MM.1S (cell line): ENCODE results near the gene CDYL.

Source experiments
- DNase-seq: peaks from one replicate; pipeline ENCODE4 v3.0.0-alpha.2; 2015
- H2AFZ ChIP-seq: fragments of 300-600 bp; sonication (generic); 2 replicates; pipeline ENCODE4 v1.6.0; 2016; ENCODE audit warnings: antibody characterized with exemption, low read length
- H3F3A ChIP-seq: fragments of 300-600 bp; sonication (generic); 2 replicates; pipeline ENCODE4 v1.6.1; 2016; ENCODE audit warnings: mild to moderate bottlenecking, antibody characterized with exemption, low read length, moderate library complexity, mixed read lengths; ENCODE audit not compliant: insufficient read depth
- H3K27ac ChIP-seq: fragments of 300-600 bp; sonication (generic); 2 replicates; pipeline ENCODE4 v1.5.1; 2016; ENCODE audit warnings: mild to moderate bottlenecking, low read length
- H3K27me3 ChIP-seq: fragments of 300-600 bp; sonication (generic); replicated peaks from 2 replicates; pipeline ENCODE4 v1.6.0; 2016; ENCODE audit warnings: low read length; ENCODE audit not compliant: insufficient read depth
- H3K36me3 ChIP-seq: fragments of 300-600 bp; sonication (generic); replicated peaks from 2 replicates; pipeline ENCODE4 v1.6.1; 2016; ENCODE audit warnings: mild to moderate bottlenecking, low read length, mixed read lengths; ENCODE audit not compliant: insufficient read depth
- H3K4me1 ChIP-seq: fragments of 300-600 bp; sonication (generic); 2 replicates; pipeline ENCODE4 v1.6.1; 2016; ENCODE audit warnings: low read length, mixed read lengths
- H3K4me2 ChIP-seq: fragments of 300-600 bp; sonication (generic); 2 replicates; pipeline ENCODE4 v1.6.0; 2016; ENCODE audit warnings: low read depth, low read length
- H3K4me3 ChIP-seq: fragments of 300-600 bp; sonication (generic); 2 replicates; pipeline ENCODE4 v1.5.1; 2016; ENCODE audit warnings: low read length, mixed read lengths
- H3K79me2 ChIP-seq: fragments of 300-600 bp; sonication (generic); 2 replicates; pipeline ENCODE4 v1.6.1; 2016; ENCODE audit warnings: mixed run types, low read length, mixed read lengths
- H3K9ac ChIP-seq: fragments of 300-600 bp; sonication (generic); 2 replicates; pipeline ENCODE4 v1.6.1; 2016; ENCODE audit warnings: low read length, mixed read lengths
- H3K9me2 ChIP-seq: fragments of 300-600 bp; sonication (generic); replicated peaks from 2 replicates; pipeline ENCODE4 v1.6.1; 2016; ENCODE audit warnings: mild to moderate bottlenecking, low read length, mixed read lengths; ENCODE audit not compliant: insufficient read depth
- H3K9me3 ChIP-seq: fragments of 300-600 bp; sonication (generic); replicated peaks from 2 replicates; pipeline ENCODE4 v1.6.1; 2016; ENCODE audit warnings: mild to moderate bottlenecking, low read length, mixed read lengths; ENCODE audit not compliant: insufficient read depth
- H4K20me1 ChIP-seq: fragments of 300-600 bp; sonication (generic); 2 replicates; pipeline ENCODE4 v1.6.1; 2016; ENCODE audit warnings: mild to moderate bottlenecking, low read length, moderate library complexity, mixed read lengths; ENCODE audit not compliant: insufficient read depth
- CTCF ChIP-seq: fragments of 300-600 bp; sonication (generic); IDR thresholded peaks from 2 replicates; pipeline ENCODE4 v1.5.1; 2016; ENCODE audit warnings: antibody characterized with exemption, low read length, mixed read lengths
- EZH2 ChIP-seq: fragments of 300-600 bp; sonication (generic); optimal IDR thresholded peaks from 2 replicates; pipeline ENCODE3; 2017; ENCODE audit warnings: low read depth, mild to moderate bottlenecking, antibody characterized with exemption, low read length, mixed read lengths
- EZH2phosphoT487 ChIP-seq: fragments of 300-600 bp; sonication (generic); IDR thresholded peaks from 2 replicates; pipeline ENCODE4 v1.6.1; 2018; ENCODE audit warnings: antibody characterized with exemption, low read length

Gene CDYL

DNA sequence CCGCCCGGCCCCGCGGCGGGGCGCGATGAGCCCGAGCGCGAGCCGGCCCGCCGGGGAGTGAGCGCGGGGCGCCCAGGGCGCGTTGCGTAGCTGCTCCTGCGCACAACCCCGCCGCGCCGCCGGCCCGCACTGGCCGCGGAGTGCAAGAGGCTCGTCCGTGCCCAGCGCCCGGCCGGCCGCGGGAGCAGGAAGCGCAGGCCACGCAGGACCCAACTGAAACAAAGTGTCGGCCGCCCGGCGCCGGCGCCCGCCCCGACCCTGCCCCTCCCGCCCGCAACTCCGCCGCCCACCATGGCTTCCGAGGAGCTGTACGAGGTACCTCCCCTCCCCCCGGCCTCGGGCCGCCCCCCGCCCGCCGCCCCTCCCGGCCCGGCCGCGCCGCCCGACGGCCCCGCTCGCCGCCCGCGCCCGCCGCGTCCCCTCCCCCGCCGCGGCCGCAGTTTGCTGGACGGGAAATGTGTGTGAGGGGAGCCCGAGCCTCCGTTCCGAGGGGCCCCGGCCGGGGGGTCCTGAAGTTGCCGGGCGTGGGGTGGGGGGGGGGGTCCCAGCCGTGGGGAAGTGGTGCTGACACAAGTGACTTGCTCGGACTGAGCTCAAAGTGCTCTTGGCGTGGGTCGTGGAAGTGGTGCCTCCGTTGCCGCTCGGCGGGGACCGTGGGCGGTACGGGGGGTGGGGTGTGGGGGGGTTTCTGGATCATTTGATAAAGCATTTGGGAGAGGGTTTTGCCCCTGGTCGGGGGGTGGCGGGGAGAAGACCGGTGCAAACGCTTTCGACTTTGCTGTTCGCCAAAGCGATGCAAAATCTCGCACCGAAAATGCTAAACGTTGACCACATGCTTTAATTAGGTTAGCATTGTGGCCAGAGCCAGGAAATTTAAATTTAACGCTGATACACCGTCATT is 539 bp downstream of the CDYL start:
- 0 out of 2 replicates have a peak, but pooled peaks cover 5% of the 10 kb centered on the region for H3K27me3 ChIP-seq
- H3K9ac ChIP-seq, result peak overlapping the region; percentile 55
- no peaks in the 10 kb centered on the region for H3K9me2 ChIP-seq
- no peaks in the 10 kb centered on the region for H3K36me3 ChIP-seq
- H3K9me3 ChIP-seq, result no peaks in the 10 kb centered on the region
- H3K4me3 ChIP-seq, result peak overlapping the region; percentile 70
- peaks cover 46% of the 10 kb centered on the region for H3K79me2 ChIP-seq
- DNase-seq, result peak; percentile 83
- TF ChIP-seq EZH2 (no peak), EZH2phosphoT487 (no peak), CTCF (no peak)
- H3K4me2 ChIP-seq, result peak overlapping the region; percentile 77
- H2AFZ ChIP-seq, result no peak overlapping the region
- peaks cover 21% of the 10 kb centered on the region for H3F3A ChIP-seq
- H3K27ac ChIP-seq, result peak overlapping the region; percentile 69
- peaks cover 36% of the 10 kb centered on the region for H3K4me1 ChIP-seq
- peaks cover 12% of the 10 kb centered on the region for H4K20me1 ChIP-seq

- Histone ChIP-seq H3K27me3 (0 out of 2 replicates have a peak, but pooled peaks cover 5% of the 10 kb centered on the region), H4K20me1 (peaks cover 18% of the 10 kb centered on the region), H2AFZ (no peak overlapping the region), H3K9me2 (no peaks in the 10 kb centered on the region), H3F3A (peaks cover 21% of the 10 kb centered on the region), H3K9me3 (no peaks in the 10 kb centered on the region), H3K4me1 (peaks cover 43% of the 10 kb centered on the region), H3K36me3 (no peaks in the 10 kb centered on the region), H3K79me2 (peaks cover 53% of the 10 kb centered on the region), H3K27ac (peak overlapping the region; percentile 69), H3K9ac (peak overlapping the region; percentile 55), H3K4me3 (peak overlapping the region; percentile 70), H3K4me2 (peak overlapping the region; percentile 77)
- TF ChIP-seq EZH2phosphoT487 (no peak), EZH2 (no peak), CTCF (no peak)
- DNase-seq, result no peak
Measured at GRCh38 chr6:4777394-4777935, 1.3 kb downstream of the CDYL start.

GRCh38 chr6:4778086-4778485 is 1.9 kb downstream of the CDYL start:
- no peak for DNase-seq
- Histone ChIP-seq H3K9me3 (no peaks in the 10 kb centered on the region), H3K27me3 (0 out of 2 replicates have a peak, but pooled peaks cover 5% of the 10 kb centered on the region), H4K20me1 (peaks cover 23% of the 10 kb centered on the region), H3K9me2 (no peaks in the 10 kb centered on the region), H3K4me1 (peaks cover 49% of the 10 kb centered on the region), H3K27ac (peak overlapping the region; percentile 69; the same call in 1 of the 2 replicates), H3K79me2 (peaks cover 59% of the 10 kb centered on the region), H3K4me3 (peak overlapping the region; percentile 70), H3K36me3 (no peaks in the 10 kb centered on the region), H3K4me2 (peak overlapping the region; percentile 77), H2AFZ (no peak overlapping the region), H3K9ac (no peak overlapping the region; the same call in 1 of the 2 replicates), H3F3A (peaks cover 21% of the 10 kb centered on the region)
- no peak for TF ChIP-seq EZH2phosphoT487
